Retina (tissue), 1 donor: ENCODE measurements around the gene PRKCZ.

Source experiments
- DNase-seq: peaks from one replicate; pipeline ENCODE4 v3.0.0-alpha.2; 2016

The PRKCZ gene

GRCh38 chr1:2233997-2234761 is 184.0 kb downstream of the PRKCZ start:
- peak; percentile 45 for DNase-seq

GRCh38 chr1:2234762-2235113 is 184.5 kb downstream of the PRKCZ start:
- DNase-seq: no peak
